Pulmonary artery endothelial cell (primary cell): Measurements from ENCODE around the gene ZKSCAN4. TPM values are rescaled to one million over a fixed set of nuclear protein-coding genes. Genes with fewer than 3 reads are reported as not detected.

Source experiments
- DNase-seq: peaks from one replicate; pipeline ENCODE4 v3.0.0-alpha.2; 2011; ENCODE audit warnings: low read depth, low spot score
- total RNA-seq: library from RNA; depleted of rRNA; stranded (reverse); fragments of >200 nt; gene quantifications from 2 replicates; pipeline ENCODE4 v1.2.3, GENCODE V29; 2014

ZKSCAN4 gene
- 5.6 and 5.7 TPM in 2 replicates for total RNA-seq

DNA sequence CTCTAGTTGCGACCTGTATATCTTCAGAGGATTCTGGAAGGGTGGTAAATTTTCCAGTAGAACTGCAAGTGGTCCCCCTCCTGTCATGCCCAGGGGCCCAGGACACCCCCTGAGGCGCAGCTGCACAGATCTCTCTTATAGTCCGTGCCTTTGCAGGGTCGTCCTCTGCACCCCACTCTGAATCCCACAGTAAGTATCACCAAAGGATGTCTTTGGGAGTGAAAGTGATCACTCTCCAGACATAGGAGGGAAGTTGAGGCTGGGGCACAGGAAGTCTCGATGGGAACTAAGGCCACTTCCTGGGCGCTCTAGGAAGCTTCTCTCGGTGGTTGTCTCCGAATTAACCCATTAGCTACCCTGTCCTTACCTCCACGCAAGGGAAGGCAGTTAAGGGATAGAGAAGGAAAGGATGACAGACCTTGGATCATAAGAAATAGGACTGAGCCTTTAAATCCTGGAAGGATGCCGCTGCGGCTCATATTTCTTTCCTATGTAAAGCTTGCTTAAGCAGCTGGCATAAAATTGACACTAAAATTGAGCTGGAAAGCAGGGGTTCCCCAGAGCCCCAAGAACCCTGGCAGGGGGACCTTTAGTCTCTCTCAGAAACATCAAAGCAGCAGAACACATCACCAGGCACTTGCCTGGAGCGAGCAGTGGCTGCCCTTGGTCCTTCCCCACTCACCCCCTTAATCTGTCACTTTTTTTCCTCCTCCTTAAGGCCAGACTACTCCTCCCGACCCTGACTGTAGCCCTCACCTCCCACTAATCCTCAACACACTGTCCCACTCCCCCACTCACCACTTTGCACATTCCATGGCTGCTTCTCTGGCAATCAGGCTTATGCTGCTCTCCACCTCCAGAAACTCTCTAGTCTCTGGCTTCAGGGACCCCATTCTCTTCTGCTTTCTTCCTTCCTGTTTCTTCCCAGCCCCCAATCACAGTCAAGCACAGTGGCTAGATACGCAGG is at the start of gene ZKSCAN4:
ZKSCAN4 (minus strand) TSS at position 261 of the 967 bp plus-strand sequence. CDS start 289 bp downstream, outside the sequence.
- DNase-seq: peak; percentile 58

DNA sequence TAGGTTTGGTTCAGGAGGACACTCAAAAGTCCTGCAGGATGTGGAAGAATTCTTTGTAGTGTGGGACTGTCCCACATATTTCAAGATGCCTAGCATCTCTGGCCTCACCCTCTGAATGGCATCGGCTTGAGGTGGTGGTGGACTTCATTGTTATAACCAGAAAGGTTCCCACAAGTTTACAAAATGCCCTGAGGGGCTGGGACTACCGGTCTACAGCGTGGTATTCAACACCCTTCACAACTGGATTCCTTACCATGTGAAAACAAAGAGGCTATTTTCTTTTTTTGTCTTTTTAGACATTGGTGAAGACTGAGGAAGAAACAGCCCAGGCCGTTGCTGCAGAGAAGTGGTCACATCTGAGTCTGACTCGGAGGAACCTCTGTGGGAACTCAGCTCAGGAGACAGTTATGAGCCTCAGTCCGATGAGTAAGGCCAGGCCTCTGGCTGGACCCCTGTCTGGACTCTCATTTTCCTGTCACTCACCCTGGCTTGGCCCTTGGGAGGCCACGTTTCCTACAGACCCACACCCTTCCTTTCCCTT is 44.5 kb upstream of the ZKSCAN4 start:
- DNase-seq: no peak

DNA sequence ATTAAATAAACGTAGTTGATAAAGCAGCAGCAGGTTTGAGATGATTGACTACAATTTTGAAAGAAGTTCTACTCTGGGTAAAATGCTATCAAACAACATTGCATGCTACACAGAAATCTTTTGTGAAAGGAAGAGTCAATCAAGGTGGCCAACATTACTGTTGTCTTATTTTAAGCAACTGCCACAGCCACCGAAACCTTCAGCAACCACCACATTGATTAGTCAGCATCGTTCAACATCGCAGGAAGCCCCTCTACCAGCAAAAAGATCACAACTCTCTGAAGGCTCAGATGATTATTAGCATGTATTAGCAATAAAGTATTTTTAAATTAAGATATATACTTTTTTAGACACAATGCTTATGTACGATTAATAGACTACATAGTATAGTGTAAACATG is 43.3 kb upstream of the ZKSCAN4 start:
- no peak for DNase-seq

DNA sequence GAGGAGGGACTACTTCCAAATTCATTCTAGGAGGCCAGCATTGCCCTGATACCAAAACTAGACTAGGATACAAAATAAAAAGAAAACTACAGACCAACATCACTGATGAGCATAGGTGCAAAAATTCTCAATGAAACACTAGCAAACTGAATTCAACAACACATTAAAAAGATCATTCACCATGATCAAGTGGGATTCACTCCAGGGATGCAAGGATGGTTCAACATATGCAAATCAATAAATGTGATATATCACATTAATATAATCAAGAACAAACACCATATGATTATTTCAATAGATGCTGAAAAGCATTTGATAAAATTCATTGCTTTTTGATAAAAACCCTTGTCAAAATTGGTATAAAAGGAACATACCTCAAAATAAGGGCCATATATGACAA is 39.5 kb upstream of the ZKSCAN4 start:
- DNase-seq: no peak

DNA sequence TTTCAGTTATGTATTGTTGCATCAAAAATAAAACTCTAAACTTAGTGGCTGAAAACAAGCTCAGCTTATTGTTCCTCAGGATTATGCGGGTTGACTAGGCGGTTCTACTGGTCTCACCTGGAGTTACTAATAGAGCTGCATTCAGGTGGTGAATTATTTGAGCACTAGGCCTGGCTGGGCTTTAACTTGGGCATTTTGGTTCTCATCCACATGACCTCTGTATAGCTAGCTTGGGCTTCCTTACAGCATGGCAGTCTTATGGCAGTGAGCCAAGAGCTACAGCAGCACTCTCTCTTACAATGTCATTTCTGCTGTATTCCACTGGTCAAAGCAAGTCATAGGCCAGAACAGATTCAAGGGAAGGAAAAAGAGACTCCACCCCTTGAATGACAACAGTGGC is 30.9 kb upstream of the ZKSCAN4 start:
- DNase-seq: no peak

DNA sequence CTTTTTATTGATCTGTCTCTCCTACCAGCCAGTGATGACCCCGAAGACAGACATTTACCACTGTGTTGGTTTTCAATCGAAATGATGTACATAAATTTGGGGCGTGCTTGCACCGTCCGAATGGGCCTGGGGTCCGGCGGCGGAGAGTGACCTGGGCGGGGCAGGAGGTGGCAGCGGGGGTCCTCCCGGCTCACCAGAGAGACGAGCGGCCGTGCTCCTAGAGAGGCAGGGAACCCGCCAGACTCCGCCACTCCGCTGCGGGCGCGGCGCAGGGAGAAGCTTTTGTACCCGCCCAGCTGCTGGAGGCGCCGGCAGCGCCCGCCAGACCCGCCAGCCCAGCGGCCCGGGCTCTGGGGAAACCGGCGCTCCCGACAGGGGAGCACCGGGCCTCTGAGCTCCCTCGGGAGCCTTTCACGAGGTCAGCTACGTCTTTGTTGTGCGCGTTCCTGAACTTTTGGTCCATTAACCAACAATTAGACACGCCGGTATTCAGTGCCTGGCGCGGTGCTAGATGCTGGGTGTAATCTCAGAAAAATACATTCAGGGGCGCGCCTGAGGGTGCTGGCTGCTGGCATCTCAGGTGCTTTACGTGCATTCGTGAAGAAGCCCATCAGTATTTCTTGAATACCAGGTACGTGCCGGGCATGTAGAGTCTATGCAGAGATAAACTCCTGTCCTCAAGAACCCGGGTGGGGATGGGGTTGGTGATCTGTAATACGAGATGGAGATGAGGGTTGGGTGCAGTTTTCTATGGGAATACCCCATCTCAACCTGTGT is 29.4 kb upstream of the ZKSCAN4 start, which contains the start of gene PGBD1:
PGBD1 (plus strand) TSS at position 285 of the 777 bp plus-strand sequence. CDS start 2,242 bp downstream, outside the sequence.
- peak; percentile 47 for DNase-seq

DNA sequence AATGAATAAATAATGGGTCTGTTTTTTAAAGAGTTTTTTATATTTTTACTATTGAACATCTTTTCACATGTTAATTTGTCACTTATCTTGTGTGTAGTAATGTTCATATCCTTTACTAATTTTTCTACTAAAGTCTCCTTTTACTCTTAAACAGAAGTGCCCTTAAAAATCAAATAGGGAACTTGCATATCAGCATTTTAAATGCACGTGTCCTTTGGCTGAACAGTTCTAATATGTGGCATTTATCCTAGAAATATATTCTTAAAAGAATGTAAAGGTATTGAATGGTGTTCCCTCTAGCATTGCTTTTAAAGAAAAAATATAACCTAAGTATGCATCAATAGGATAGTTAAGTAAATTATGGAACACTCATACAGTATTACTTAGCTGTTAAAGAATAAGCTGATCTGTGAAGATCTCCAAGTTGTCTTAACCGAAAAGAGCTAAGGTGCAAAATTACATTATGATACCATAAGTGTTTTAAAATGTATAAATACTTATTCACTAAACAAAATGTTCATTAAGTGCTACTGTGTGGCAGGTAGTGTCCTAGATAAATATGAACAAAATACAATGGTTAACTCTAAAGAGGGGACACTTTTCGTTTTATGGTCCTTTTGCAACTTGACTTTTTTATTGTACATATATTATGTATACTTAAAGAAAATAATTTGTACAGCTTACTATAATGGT is 28.7 kb upstream of the ZKSCAN4 start:
- no peak for DNase-seq

DNA sequence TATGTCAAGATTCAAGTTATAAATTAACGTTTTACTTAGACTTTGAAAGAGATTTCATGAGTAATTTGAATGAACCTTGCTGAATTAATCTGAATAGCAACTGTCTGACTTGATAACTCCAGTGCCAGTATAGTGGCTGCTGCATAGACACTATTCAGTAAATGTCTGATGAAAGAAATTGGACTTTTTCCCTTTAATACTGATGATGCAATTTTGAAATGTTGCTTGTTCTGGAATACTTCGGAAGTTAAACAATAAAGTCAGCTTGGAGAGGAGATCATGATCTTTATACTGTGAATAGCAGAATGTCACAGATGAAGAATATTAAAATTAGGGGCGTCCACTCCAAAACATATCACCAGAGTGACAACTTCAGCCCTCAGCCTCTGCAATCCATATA is 25.7 kb upstream of the ZKSCAN4 start:
- DNase-seq: no peak

DNA sequence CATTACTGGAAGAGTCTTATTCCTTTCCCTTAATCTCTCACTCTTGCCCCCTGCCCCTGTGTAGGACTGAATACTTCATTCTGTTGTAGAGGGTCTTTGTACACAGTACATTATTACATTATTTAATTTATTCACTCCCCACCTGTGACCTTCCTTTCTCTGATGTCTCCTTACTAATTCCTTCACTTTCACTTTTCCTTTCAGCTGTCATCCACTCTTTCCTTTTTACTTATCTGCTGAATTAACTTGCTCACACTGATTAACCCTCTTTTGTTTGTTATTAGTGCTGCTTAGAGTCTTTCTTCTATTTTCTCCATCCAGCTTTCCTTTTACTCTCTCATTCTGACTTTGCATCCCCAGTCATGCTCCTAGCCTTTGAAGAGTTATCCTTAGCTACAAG is 22.8 kb upstream of the ZKSCAN4 start:
- no peak for DNase-seq

DNA sequence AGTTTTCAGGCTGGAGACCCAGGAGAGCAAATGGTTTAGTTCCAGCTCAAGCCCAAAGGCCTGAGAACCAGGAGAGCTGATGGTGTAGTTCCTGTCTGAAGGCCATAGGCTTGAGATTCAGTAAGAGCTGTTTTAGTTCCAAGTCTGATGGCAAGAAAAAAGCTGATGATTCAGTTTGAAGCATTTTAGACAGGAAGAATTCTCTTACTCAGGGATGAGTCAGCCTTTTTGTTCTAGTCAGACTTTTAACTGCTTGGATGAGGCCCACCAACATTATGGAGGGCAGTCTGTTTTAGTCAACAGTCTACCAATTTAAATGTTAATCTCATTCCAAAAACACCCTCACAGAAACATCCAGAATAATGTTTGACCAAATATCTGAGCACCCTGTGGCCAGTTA is 17.4 kb upstream of the ZKSCAN4 start:
- peak; percentile 48 for DNase-seq

DNA sequence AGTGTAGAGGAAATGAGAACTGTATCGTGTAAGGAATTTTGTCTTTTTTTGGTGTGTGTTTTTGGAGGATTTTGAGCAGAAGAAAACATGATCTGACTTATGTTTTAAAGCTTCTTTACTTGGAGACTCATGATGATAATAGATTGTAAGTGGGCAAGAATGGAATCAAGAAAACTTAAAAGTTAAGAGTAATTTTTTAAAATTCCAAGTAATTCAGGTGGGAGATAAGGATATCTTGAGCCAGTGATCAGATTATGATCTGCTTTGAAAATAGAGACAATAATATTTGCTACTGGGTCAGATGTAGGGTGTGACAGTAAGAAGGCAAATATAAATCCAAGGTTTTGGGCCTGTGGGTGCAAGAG is 15.6 kb upstream of the ZKSCAN4 start:
- DNase-seq: no peak

DNA sequence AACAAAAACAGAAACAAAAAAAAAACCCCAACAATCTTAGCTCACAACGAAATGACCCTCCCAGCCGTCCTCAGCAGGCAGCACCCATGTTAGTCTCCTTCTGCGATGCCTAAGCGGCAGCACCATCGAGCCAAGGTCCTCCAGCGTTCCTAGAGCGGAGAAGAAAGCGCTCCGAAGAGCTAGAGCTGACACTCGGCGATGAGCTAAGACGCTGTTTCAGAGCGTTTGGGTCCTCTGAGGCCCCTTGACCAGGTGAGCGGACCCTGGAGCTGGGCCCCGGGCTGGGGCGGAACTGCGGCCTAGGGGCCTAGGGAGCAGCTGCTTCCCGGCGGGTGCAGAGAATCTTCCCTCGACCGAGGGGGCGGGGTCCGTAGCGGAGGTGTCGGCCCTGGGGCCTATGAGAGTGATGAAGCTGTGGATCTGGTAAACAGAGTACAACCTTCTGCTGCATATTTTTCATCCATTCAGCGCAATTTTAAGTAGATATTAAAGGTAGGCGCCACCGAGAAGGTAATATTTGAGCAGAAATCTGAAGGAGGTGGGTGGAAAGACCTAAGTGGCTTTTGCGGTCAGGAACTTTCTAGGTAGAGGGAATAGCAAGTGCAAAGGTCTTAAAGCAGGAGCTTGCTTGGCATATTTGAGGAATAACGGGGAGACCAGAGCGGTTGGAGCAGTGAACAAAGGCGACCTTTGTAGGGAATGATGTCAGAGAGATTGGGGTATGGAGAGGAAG is 15.1 kb upstream of the ZKSCAN4 start, which contains the start of gene ZSCAN26:
ZSCAN26 (plus strand) TSS at position 182 of the 733 bp plus-strand sequence. CDS start 4,777 bp downstream, outside the sequence.
- DNase-seq: peak; percentile 56

DNA sequence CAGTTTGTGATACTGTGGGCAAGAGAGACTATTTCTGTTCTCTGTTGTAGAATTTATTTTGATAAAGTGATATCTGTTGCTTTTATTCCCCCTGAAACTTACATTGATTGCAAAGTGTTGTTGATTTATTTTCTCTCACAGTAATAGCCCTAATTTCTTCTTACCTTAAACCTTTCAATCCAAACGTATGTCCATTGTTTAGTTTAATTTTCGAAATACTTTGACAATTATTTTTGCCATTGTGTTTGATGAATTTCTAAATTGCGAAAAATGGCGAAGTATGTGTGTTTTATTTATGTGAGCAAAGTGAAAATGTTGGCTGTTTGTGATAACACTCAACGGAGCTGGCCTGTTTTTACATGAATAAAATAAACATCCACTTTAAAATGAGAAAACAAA is 14.5 kb upstream of the ZKSCAN4 start:
- DNase-seq: no peak

DNA sequence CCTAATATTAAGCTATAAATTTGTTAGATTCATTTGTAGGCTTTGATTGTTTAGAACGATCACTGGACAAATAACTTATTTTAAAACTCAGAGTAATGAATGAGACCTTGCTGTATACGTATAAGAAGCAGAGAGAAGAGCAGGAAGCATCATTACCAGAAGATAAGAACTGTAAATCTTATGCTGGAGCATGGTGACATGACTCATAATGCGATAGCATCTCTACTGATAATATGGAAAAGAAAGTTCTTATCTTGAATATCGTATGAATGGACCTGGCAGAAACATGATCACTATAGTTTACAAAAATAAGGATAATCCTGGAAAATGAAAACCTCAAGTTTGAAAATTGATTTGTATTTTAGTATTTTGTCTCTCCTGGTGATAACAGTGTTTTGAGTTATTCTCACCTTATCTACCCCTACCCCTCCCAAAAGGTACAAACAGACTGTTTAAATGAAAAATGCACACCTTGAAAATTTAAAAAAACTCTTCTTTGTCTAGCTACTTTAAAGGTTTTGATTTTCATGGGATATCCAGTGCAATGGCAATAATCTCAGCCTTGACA is 12.8 kb upstream of the ZKSCAN4 start:
- no peak for DNase-seq

DNA sequence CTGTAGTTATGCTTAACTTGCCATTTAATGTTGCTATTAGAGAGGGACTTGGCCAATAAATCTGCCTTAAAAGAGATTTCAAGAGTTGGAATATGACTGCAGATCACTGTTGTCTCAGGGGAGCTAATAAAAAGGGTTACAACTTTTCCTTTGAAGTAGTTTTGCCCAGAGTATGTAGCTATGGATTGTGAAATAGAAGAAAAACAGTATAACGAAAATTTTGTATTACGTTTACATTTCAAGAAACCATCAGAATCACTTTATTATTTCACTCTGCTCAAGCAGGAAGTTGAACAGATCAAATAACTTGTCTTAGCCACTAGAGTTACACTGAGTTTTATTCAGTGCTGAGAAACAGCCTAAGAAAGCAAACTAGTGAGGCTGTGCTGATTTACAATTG is 11.9 kb upstream of the ZKSCAN4 start:
- no peak for DNase-seq

DNA sequence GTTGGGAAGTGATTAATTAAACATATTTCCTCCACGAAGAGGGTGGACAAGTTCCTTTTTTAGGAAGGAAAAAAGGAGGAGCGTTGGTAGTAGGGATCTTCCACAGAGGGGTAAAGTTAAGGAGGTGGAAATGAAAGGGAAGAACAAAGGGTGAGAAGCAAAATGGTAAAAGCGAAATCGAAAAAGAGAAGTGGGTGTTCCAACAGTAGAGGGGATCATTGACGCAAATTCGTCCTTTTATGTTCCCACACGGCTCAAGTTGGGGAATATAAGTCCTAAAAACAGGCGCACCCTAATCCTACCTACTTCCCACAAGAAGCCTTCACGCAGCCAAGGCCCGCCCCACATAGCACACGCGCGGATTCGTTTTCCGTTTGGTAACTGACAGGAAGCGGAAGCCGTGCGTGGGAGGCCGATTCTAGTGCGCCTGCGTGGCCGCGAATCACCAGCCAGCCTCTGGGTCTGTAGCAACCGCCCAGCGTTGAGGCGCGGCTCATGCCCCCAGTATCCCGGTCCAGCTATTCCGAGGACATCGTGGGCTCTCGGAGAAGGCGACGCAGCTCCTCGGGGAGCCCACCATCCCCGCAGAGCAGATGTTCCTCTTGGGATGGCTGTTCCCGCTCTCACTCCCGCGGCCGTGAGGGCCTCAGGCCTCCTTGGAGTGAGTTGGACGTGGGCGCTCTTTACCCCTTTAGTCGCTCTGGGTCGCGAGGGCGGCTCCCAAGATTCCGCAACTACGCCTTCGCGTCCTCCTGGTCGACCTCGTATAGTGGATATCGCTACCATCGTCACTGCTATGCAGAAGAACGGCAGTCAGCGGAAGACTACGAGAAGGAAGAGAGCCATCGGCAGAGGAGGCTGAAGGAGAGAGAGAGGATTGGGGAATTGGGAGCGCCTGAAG is 7.1 kb upstream of the ZKSCAN4 start, which contains the start of gene NKAPL:
NKAPL (plus strand) TSS at position 421 of the 901 bp plus-strand sequence; CDS start at position 496, 75 bp downstream.
- no peak for DNase-seq

DNA sequence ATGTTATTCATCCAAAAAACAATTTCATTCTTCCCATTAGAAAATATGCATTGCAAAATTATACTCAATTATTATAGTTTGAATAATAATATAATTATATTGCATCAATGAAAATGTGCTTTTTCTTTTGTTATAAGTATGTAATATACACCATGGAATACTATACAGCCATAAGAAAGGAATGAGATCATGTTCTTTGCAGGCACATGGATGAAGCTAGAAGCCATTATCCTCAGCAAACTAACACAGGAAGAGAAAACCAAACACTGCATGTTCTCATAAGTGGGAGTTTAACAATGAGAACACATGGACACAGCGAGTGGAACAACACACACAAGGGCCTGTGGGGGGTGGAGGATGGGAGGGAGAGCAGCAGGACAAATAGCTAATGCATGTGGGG is 5.0 kb upstream of the ZKSCAN4 start:
- DNase-seq: no peak

DNA sequence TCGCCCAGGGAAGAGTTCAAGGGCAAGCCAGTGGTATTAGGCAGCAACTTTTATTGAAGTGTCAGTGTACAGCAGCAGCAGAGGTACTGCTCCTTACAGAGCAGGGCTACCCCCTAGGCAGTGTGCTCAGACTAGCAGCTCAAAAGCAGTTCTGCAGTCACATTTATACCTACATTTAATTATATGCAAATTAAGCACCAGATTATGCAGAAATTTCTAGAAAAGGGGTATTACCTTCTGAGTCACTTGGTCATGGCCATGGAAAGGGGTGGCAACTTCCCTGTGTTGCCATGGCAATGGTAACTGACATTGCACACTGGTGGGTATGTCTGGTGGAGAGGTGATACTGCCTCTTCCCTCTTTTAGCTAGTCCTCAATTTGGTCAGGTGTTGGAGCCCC is 2.1 kb upstream of the ZKSCAN4 start:
- DNase-seq: no peak

DNA sequence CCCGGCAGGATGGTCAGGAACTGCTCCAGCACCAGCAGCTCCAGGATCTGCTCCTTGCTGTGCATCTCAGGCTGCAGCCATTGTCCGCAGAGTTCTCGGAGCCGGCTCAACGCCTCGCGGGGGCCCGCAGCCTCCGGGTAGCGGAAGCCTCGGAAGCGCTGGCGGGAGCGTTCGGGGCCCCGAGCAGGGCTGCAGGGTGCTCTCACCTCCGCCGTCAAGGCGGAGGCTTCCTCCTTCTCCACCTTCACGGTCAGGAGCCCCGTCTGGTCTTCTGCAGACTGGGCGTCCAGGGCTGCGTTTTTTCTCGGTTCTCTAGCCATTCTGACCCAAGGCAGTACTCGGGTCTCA is 434 bp downstream of the ZKSCAN4 start:
- no peak for DNase-seq
